Activated CD8-positive, alpha-beta T cell treated with anti-CD3 and anti-CD28 coated beads for 36 hours (primary cell): ENCODE measurements around the gene TEX28. TPM values are rescaled to one million over a fixed set of nuclear protein-coding genes. Genes with fewer than 3 reads are reported as not detected.
"Not testable (repeated sequence)": the region's sequence is repeated elsewhere in the genome, so short reads cannot be mapped to it uniquely, and the experiment has no call there.

Experiments
- ATAC-seq: fragments of 200-7000 bp; cut with Tn5 transposase; one replicate; pipeline ENCODE4 v1.10.0; 2021; ENCODE audit warnings: mild to moderate bottlenecking, moderate library complexity
- CTCF ChIA-PET: fragments of 350-600 bp; sonication (Branson Sonifier 250); formaldehyde crosslinking; loops from one replicate; lab custom pipeline; 2021; ENCODE audit warnings: antibody characterized with exemption; lab: Charles Lee
- POLR2A ChIA-PET: fragments of 350-600 bp; sonication (Branson Sonifier 250); formaldehyde crosslinking; loops from one replicate; lab custom pipeline; 2021; ENCODE audit warnings: antibody characterized with exemption; lab: Charles Lee
- DNase-seq: peaks from one replicate; pipeline ENCODE4 v3.0.0-alpha.2; 2020
- H3K27ac Mint-ChIP-seq: one replicate; pipeline ENCODE4 v1.8.0; 2021; ENCODE audit warnings: mild to moderate bottlenecking, mixed read lengths
- H3K27me3 Mint-ChIP-seq: one replicate; pipeline ENCODE4 v1.8.0; 2021; ENCODE audit warnings: mixed read lengths
- H3K36me3 Mint-ChIP-seq: one replicate; pipeline ENCODE4 v1.8.0; 2021; ENCODE audit warnings: low read depth, mixed read lengths
- H3K4me1 Mint-ChIP-seq: one replicate; pipeline ENCODE4 v1.8.0; 2021; ENCODE audit warnings: low read depth, mixed read lengths
- H3K4me3 Mint-ChIP-seq: one replicate; pipeline ENCODE4 v1.8.0; 2021; ENCODE audit warnings: mild to moderate bottlenecking, moderate library complexity, mixed read lengths
- H3K9me3 Mint-ChIP-seq: one replicate; pipeline ENCODE4 v1.8.0; 2021; ENCODE audit warnings: mixed read lengths
- intact Hi-C: fragments of 100-400 bp; cut with micrococcal nuclease; formaldehyde crosslinking; loops from one replicate; pipeline ENCODE4 v1.10.0; 2022
- total RNA-seq, 2 experiments: library from RNA; stranded (reverse); gene quantifications; one replicate each; pipeline ENCODE4 v1.2.3, GENCODE V29; 2021
- TF ChIP-seq, protein P1 (sequence below): fragments of 200-600 bp; IDR thresholded peaks from one replicate; pipeline ENCODE4 v1.8.0; 2022; ENCODE audit warnings: antibody characterized with exemption, mild to moderate bottlenecking

TEX28 gene
- not detected for total RNA-seq

GRCh38 chrX:154294791-154295574, at the start of gene TEX28:
TEX28 (minus strand) TSS chrX:154295124; CDS start chrX:154292117, 3,007 bp downstream.
- CTCF ChIA-PET = no interaction called here
- no peaks in the 10 kb centered on the region for H3K9me3 Mint-ChIP-seq

DNA sequence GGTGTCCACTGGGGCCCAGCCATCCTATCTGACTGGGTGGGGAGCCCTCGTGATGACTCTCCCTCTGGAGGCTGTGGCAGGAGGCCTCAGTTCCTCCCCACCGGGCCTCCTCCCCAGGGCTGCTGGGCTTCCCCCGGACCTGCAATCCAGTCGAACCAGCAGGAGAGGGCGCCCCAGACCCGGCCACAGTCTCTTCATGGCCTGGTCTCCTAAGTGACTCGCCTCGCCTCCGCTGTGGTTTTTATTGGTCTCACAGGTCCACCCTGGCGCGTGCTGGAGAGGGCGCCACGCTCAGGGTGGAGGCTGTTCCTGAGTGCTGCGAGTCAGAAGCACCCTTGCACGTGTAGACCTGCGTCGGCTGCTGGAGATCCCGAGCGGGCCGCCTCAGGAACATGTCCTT, 48.7 kb upstream of the TEX28 start:
- intact Hi-C loops, POLR2A ChIA-PET, H3K9me3 Mint-ChIP-seq, CTCF ChIA-PET, H3K27ac Mint-ChIP-seq, H3K36me3 Mint-ChIP-seq, H3K27me3 Mint-ChIP-seq, DNase-seq, H3K4me3 Mint-ChIP-seq: not testable (repeated sequence)
- peak; percentile 45 for ATAC-seq
- peaks cover 11% of the 10 kb centered on the region for H3K4me1 Mint-ChIP-seq

More at GRCh38 chrX:154294791-154295574, at the start of gene TEX28:
- Mint-ChIP-seq H3K4me3 (no peak within 1 kb of the TSS), H3K27ac (no peak within 1 kb of the TSS), H3K4me1 (peaks cover 2% of the 10 kb centered on the region), H3K27me3 (no peaks in the 10 kb centered on the region), H3K36me3 (no peaks in the 10 kb centered on the region)
- ATAC-seq = no peak
- POLR2A ChIA-PET = no interaction called here
- intact Hi-C loops = no loop called here
- DNase-seq = no peak
- TF ChIP-seq, protein P1, sequence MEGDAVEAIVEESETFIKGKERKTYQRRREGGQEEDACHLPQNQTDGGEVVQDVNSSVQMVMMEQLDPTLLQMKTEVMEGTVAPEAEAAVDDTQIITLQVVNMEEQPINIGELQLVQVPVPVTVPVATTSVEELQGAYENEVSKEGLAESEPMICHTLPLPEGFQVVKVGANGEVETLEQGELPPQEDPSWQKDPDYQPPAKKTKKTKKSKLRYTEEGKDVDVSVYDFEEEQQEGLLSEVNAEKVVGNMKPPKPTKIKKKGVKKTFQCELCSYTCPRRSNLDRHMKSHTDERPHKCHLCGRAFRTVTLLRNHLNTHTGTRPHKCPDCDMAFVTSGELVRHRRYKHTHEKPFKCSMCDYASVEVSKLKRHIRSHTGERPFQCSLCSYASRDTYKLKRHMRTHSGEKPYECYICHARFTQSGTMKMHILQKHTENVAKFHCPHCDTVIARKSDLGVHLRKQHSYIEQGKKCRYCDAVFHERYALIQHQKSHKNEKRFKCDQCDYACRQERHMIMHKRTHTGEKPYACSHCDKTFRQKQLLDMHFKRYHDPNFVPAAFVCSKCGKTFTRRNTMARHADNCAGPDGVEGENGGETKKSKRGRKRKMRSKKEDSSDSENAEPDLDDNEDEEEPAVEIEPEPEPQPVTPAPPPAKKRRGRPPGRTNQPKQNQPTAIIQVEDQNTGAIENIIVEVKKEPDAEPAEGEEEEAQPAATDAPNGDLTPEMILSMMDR = no peak

GRCh38 chrX:154343063-154343462, 48.1 kb upstream of the TEX28 start:
- intact Hi-C loops, H3K9me3 Mint-ChIP-seq, H3K36me3 Mint-ChIP-seq, POLR2A ChIA-PET, H3K27me3 Mint-ChIP-seq, DNase-seq, CTCF ChIA-PET, H3K4me3 Mint-ChIP-seq, H3K4me1 Mint-ChIP-seq, H3K27ac Mint-ChIP-seq: not testable (repeated sequence)
- ATAC-seq = peak; percentile 8

DNA sequence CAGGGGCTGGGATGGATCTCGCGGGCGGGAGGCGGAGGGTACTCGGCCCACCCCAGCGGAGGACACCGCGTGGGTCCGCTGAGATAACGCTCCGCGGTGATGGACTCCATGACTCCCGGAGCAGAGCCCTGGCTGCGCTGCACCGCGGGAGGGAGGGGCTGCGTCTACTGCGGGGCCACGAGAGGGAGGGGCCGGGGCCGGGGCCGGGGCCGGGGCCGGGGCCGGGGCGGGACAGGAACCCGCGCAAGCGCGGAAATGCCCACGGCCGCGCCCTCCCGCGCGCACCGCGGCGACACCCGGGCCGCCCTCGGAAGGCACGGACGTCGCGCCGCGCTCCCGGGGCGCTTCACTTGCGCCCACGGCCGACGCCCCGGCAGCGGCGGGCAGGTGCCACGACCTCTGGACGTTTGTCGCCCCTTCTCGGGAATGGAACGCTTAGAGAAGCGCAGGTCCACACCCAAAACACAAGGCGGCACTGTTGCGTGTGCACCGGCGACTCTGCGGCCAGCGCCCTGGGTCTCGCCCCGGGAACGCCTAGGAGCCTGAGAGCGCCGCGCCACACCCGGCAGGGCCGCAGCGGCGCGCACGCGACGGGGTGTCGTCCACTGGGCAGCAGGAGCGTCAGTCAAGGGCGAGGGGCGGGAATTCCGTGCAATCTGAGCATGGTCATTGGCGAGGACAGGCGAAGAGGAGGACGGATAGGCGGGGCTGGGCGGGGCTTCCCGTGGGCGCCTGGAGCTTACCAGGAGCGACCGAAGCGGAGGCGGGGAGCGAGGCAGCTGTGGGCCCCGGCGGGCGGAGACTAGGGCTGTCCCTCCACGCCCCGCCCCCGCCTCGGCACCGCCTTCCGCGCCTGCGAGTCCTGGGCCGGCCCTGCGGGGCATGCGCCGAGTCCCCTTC, 46.7 kb upstream of the TEX28 start:
- H3K9me3 Mint-ChIP-seq, POLR2A ChIA-PET, H3K27ac Mint-ChIP-seq, intact Hi-C loops, H3K36me3 Mint-ChIP-seq, DNase-seq, H3K4me1 Mint-ChIP-seq, CTCF ChIA-PET, H3K27me3 Mint-ChIP-seq, H3K4me3 Mint-ChIP-seq: not testable (repeated sequence)
- ATAC-seq = peak; percentile 74

GRCh38 chrX:154334496-154334895, 39.6 kb upstream of the TEX28 start:
- peak; percentile 67 for DNase-seq
- Mint-ChIP-seq H3K36me3 (no peaks in the 10 kb centered on the region), H3K27me3 (no peaks in the 10 kb centered on the region), H3K4me3 (peak overlapping the region; percentile 19), H3K4me1 (peaks cover 26% of the 10 kb centered on the region), H3K27ac (peak overlapping the region; percentile 87), H3K9me3 (no peaks in the 10 kb centered on the region)
- ChIA-PET CTCF (no interaction called here), POLR2A (no interaction called here)
- intact Hi-C loops = no loop called here
- ATAC-seq = peak; percentile 67
- TF ChIP-seq, protein P1 = no peak

DNA sequence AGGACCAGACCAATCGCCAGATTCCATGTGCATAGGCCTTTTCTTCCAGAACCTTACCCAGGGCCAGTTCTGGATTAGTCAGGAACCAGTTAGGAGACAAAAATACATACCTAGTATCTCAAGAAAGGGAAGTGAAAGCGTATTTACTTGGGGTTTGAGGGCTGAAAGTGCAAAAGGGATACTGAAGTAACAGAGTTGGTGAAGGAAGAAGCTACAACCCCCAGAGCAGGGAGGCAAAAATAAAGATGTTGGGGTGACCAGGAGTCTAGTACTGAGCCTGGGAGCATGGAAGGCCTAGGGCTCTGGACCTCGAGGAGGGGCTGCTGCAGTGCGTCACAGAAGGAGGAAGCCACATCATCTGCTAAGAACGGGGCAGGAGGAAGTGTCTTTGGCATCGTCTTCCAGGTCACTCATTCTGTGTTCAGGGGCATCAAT, 38.9 kb upstream of the TEX28 start:
- CTCF ChIA-PET = no interaction called here
- Mint-ChIP-seq H3K4me3 (no peak overlapping the region), H3K27ac (peak overlapping the region; percentile 87), H3K27me3 (no peaks in the 10 kb centered on the region), H3K36me3 (no peaks in the 10 kb centered on the region), H3K4me1 (peaks cover 28% of the 10 kb centered on the region), H3K9me3 (no peaks in the 10 kb centered on the region)
- DNase-seq (no peak), ATAC-seq (peak; percentile 54)
- intact Hi-C loops = no loop called here
- POLR2A ChIA-PET = no interaction called here
- TF ChIP-seq, protein P1 = no peak
